Stimulated activated naive CD8-positive, alpha-beta T cell treated with anti-CD3 and anti-CD28 coated beads, Interleukin-15, amount 100 ng/mL, for 72 hours (primary cell): Measurements from ENCODE around the gene SLC18B1.
"Not testable (repeated sequence)": the region's sequence is repeated elsewhere in the genome, so short reads cannot be mapped to it uniquely, and the experiment has no call there.

Experiments used
- ATAC-seq: fragments of 150-1000 bp; cut with Tn5 transposase; 2 replicates; pipeline ENCODE4 v1.10.0; 2021; ENCODE audit warnings: mild to moderate bottlenecking, moderate library complexity
- DNase-seq, 2 donors: peaks; one replicate each; pipeline ENCODE4 v3.0.0; 2021 to 2022
- H3K27ac Mint-ChIP-seq, 2 donors: one replicate each; pipeline ENCODE4 v1.8.0; 2022; ENCODE audit warnings: mild to moderate bottlenecking in 2 of 2, mixed read lengths in 2 of 2, moderate library complexity in 2 of 2
- H3K27me3 Mint-ChIP-seq: one replicate; pipeline ENCODE4 v1.8.0; 2022; ENCODE audit warnings: mixed read lengths
- H3K4me1 Mint-ChIP-seq: one replicate; pipeline ENCODE4 v1.8.0; 2022; ENCODE audit warnings: mild to moderate bottlenecking, mixed read lengths
- H3K4me3 Mint-ChIP-seq, 2 donors: one replicate each; pipeline ENCODE4 v1.8.0; 2022; ENCODE audit warnings: mild to moderate bottlenecking in 2 of 2, mixed read lengths in 2 of 2, moderate library complexity in 1 of 2
- H3K9me3 Mint-ChIP-seq, 2 donors: one replicate each; pipeline ENCODE4 v1.8.0; 2022; ENCODE audit warnings: mixed read lengths in 2 of 2

The SLC18B1 gene

GRCh38 chr6:132812756-132813172 lies 14.3 kb upstream of the SLC18B1 start:
- no peaks in the 10 kb centered on the region for H3K9me3 Mint-ChIP-seq

GRCh38 chr6:132812255-132812732 lies 13.9 kb upstream of the SLC18B1 start:
- DNase-seq = no peak
- Mint-ChIP-seq H3K4me1 (peaks cover 27% of the 10 kb centered on the region), H3K27ac (peak overlapping the region; percentile 99 to 100), H3K27me3 (no peaks in the 10 kb centered on the region), H3K9me3 (no peaks in the 10 kb centered on the region), H3K4me3 (peak overlapping the region; percentile 97 to 98)
- ATAC-seq = no peak

More at GRCh38 chr6:132812756-132813172, 14.3 kb upstream of the SLC18B1 start:
- Mint-ChIP-seq H3K4me1 (peaks cover 32% of the 10 kb centered on the region), H3K4me3 (peak overlapping the region; percentile 97 to 98), H3K27ac (peak overlapping the region; percentile 99 to 100), H3K27me3 (no peaks in the 10 kb centered on the region)
- no peak for DNase-seq
- no peak for ATAC-seq

GRCh38 chr6:132811276-132811675 lies 12.8 kb upstream of the SLC18B1 start:
- H3K27me3 Mint-ChIP-seq = no peaks in the 10 kb centered on the region
- no peak overlapping the region for H3K27ac Mint-ChIP-seq
- H3K4me3 Mint-ChIP-seq = no peak overlapping the region
- H3K4me1 Mint-ChIP-seq = peaks cover 19% of the 10 kb centered on the region
- DNase-seq = no peak
- ATAC-seq = no peak
- no peaks in the 10 kb centered on the region for H3K9me3 Mint-ChIP-seq

- peaks cover 0 to 4% of the 10 kb centered on the region in 2 donors for H3K9me3 Mint-ChIP-seq
- ATAC-seq (no peak), DNase-seq (no peak)
- peak overlapping the region in 1 of 2 donors; percentile 36 for H3K27ac Mint-ChIP-seq
- H3K4me1 Mint-ChIP-seq = no peaks in the 10 kb centered on the region
- no peaks in the 10 kb centered on the region for H3K27me3 Mint-ChIP-seq
- H3K4me3 Mint-ChIP-seq = no peak overlapping the region
Observed at GRCh38 chr6:132805548-132805947, 7.1 kb upstream of the SLC18B1 start.

- DNase-seq = no peak
Observed at GRCh38 chr6:132804251-132804650, 5.8 kb upstream of the SLC18B1 start.

GRCh38 chr6:132800656-132801055 lies 2.2 kb upstream of the SLC18B1 start:
- DNase-seq (no peak), ATAC-seq (no peak)
- Mint-ChIP-seq H3K4me1 (peaks cover 8% of the 10 kb centered on the region), H3K4me3 (peak overlapping the region in 1 of 2 donors; percentile 20), H3K27ac (no peak overlapping the region), H3K27me3 (no peaks in the 10 kb centered on the region), H3K9me3 (peaks cover 0 to 4% of the 10 kb centered on the region in 2 donors)

More at GRCh38 chr6:132804251-132804650, 5.8 kb upstream of the SLC18B1 start:
- Mint-ChIP-seq H3K27ac (no peak overlapping the region), H3K27me3 (no peaks in the 10 kb centered on the region), H3K4me3 (no peak overlapping the region), H3K9me3 (peaks cover 0 to 4% of the 10 kb centered on the region in 2 donors), H3K4me1 (no peaks in the 10 kb centered on the region)
- no peak for ATAC-seq

GRCh38 chr6:132798869-132799538 lies 567 bp upstream of the SLC18B1 start:
- H3K4me3 Mint-ChIP-seq = no peak overlapping the region
- H3K27me3 Mint-ChIP-seq = no peaks in the 10 kb centered on the region
- H3K9me3 Mint-ChIP-seq = no peaks in the 10 kb centered on the region
- no peak overlapping the region for H3K27ac Mint-ChIP-seq
- peak; percentile 90 for ATAC-seq
- H3K4me1 Mint-ChIP-seq = peaks cover 21% of the 10 kb centered on the region
- peak; percentile 65 to 77 for DNase-seq

GRCh38 chr6:132795461-132795860 lies 3.0 kb downstream of the SLC18B1 start:
- Mint-ChIP-seq H3K9me3 (no peaks in the 10 kb centered on the region), H3K27ac (no peak overlapping the region), H3K4me1 (peaks cover 25% of the 10 kb centered on the region), H3K4me3 (no peak overlapping the region), H3K27me3 (no peaks in the 10 kb centered on the region)
- DNase-seq (no peak), ATAC-seq (no peak)

GRCh38 chr6:132792510-132792909 lies 5.9 kb downstream of the SLC18B1 start:
- no peaks in the 10 kb centered on the region for H3K27me3 Mint-ChIP-seq
- H3K4me1 Mint-ChIP-seq = peaks cover 33% of the 10 kb centered on the region
- DNase-seq (no peak), ATAC-seq (no peak)
- no peak overlapping the region for H3K27ac Mint-ChIP-seq
- no peaks in the 10 kb centered on the region for H3K9me3 Mint-ChIP-seq
- H3K4me3 Mint-ChIP-seq = no peak overlapping the region

GRCh38 chr6:132790450-132790849 lies 8.0 kb downstream of the SLC18B1 start:
- DNase-seq (no peak), ATAC-seq (no peak)
- H3K4me1 Mint-ChIP-seq = peaks cover 29% of the 10 kb centered on the region
- no peak overlapping the region for H3K27ac Mint-ChIP-seq
- H3K4me3 Mint-ChIP-seq = no peak overlapping the region
- H3K9me3 Mint-ChIP-seq = no peaks in the 10 kb centered on the region
- H3K27me3 Mint-ChIP-seq = no peaks in the 10 kb centered on the region

- DNase-seq = no peak
- no peaks in the 10 kb centered on the region for H3K27me3 Mint-ChIP-seq
- ATAC-seq = no peak
- peaks cover 20% of the 10 kb centered on the region for H3K4me1 Mint-ChIP-seq
- no peak overlapping the region for H3K27ac Mint-ChIP-seq
- H3K4me3 Mint-ChIP-seq = no peak overlapping the region
- H3K9me3 Mint-ChIP-seq = no peaks in the 10 kb centered on the region
Observed at GRCh38 chr6:132789396-132789776, 9.1 kb downstream of the SLC18B1 start.

GRCh38 chr6:132788658-132789395 lies 9.6 kb downstream of the SLC18B1 start:
- H3K27ac Mint-ChIP-seq = peak overlapping the region; percentile 49 to 76
- no peaks in the 10 kb centered on the region for H3K27me3 Mint-ChIP-seq
- no peaks in the 10 kb centered on the region for H3K9me3 Mint-ChIP-seq
- H3K4me1 Mint-ChIP-seq = peaks cover 16% of the 10 kb centered on the region
- ATAC-seq (no peak), DNase-seq (no peak)
- H3K4me3 Mint-ChIP-seq = no peak overlapping the region

- H3K27me3 Mint-ChIP-seq = no peaks in the 10 kb centered on the region
- H3K4me1 Mint-ChIP-seq = peaks cover 12% of the 10 kb centered on the region
- no peak for ATAC-seq
- no peak for DNase-seq
- H3K27ac Mint-ChIP-seq = no peak overlapping the region
- no peaks in the 10 kb centered on the region for H3K9me3 Mint-ChIP-seq
- no peak overlapping the region for H3K4me3 Mint-ChIP-seq
Observed at GRCh38 chr6:132785936-132786335, 12.5 kb downstream of the SLC18B1 start.

GRCh38 chr6:132780770-132781371 lies 17.6 kb downstream of the SLC18B1 start:
- no peaks in the 10 kb centered on the region for H3K9me3 Mint-ChIP-seq
- H3K4me3 Mint-ChIP-seq = no peak overlapping the region
- no peaks in the 10 kb centered on the region for H3K27me3 Mint-ChIP-seq
- H3K27ac Mint-ChIP-seq = no peak overlapping the region
- peak; percentile 69 for ATAC-seq
- no peaks in the 10 kb centered on the region for H3K4me1 Mint-ChIP-seq
- no peak for DNase-seq

- H3K4me1 Mint-ChIP-seq, H3K9me3 Mint-ChIP-seq, H3K27me3 Mint-ChIP-seq, DNase-seq, ATAC-seq, H3K4me3 Mint-ChIP-seq: not testable (repeated sequence)
- peak overlapping the region in 1 of 2 donors; percentile 60 for H3K27ac Mint-ChIP-seq
Observed at GRCh38 chr6:132777881-132778280, 20.6 kb downstream of the SLC18B1 start.

- Mint-ChIP-seq H3K4me3 (peak overlapping the region in 1 of 2 donors; percentile 41), H3K9me3 (no peaks in the 10 kb centered on the region), H3K27me3 (no peaks in the 10 kb centered on the region), H3K27ac (no peak overlapping the region), H3K4me1 (peaks cover 28% of the 10 kb centered on the region)
- ATAC-seq (peak; percentile 92), DNase-seq (peak; percentile 51 to 54)
Observed at GRCh38 chr6:132768051-132768517, 30.4 kb downstream of the SLC18B1 start.
